ENCODE results near the gene DAPP1. TPM values are rescaled to one million over a fixed set of nuclear protein-coding genes. Genes with fewer than 3 reads are reported as not detected.

The DAPP1 gene
- total RNA-seq, 1 donor from 2014 or later = 29.5 TPM

- H3K9me3 Mint-ChIP-seq = peaks cover 9% of the 10 kb centered on the region
- H3K27ac Mint-ChIP-seq = no peak overlapping the region
- DNase-seq = no peak
- no peak overlapping the region for H3K4me3 Mint-ChIP-seq
- intact Hi-C loops (cut with micrococcal nuclease) = no loop called here
- H3K27me3 Mint-ChIP-seq = no peaks in the 10 kb centered on the region
- H3K4me1 Mint-ChIP-seq = peaks cover 16% of the 10 kb centered on the region
- peaks cover 63% of the 10 kb centered on the region for H3K36me3 Mint-ChIP-seq (ENCODE audit: low read depth)
These were observed 100.9 kb downstream of the DAPP1 start for GRCh38 chr4:99917575-99917974.

- no peak overlapping the region for H3K27ac Mint-ChIP-seq
These were observed 102.0 kb downstream of the DAPP1 start for GRCh38 chr4:99918656-99919055.

More at GRCh38 chr4:99918656-99919055, 102.0 kb downstream of the DAPP1 start:
- Mint-ChIP-seq H3K4me3 (no peak overlapping the region), H3K36me3 (ENCODE audit: low read depth) (peaks cover 60% of the 10 kb centered on the region), H3K27me3 (no peaks in the 10 kb centered on the region), H3K4me1 (peaks cover 16% of the 10 kb centered on the region), H3K9me3 (peaks cover 9% of the 10 kb centered on the region)
- DNase-seq = no peak
- intact Hi-C loops (cut with micrococcal nuclease) = no loop called here

Other genes with a start within 250 kb of the DAPP1 start
- not detected in 2 replicates for gene MTTP, start 242.0 kb upstream of the DAPP1 start, total RNA-seq
- gene C4orf54, start 159.0 kb upstream of the DAPP1 start, total RNA-seq = not detected in 2 replicates
- gene LAMTOR3, start 77.6 kb downstream of the DAPP1 start, total RNA-seq = 28.0 and 32.8 TPM in 2 replicates
- 49.2 and 49.8 TPM in 2 replicates for gene DNAJB14, start 129.8 kb downstream of the DAPP1 start, total RNA-seq
- gene H2AZ1, start 133.4 kb downstream of the DAPP1 start, total RNA-seq = 477 TPM in 2 replicates

Data from activated CD4-positive, alpha-beta T cell treated with anti-CD3 and anti-CD28 coated beads, Interleukin-2, amount 10 ng/mL, durations not matched to agents 24 days and 14 days (primary cell).